ENCODE results near the gene ZDHHC3. TPM values are rescaled to one million over a fixed set of nuclear protein-coding genes. Genes with fewer than 3 reads are reported as not detected.

The ZDHHC3 gene
- total RNA-seq, 1 donor from 2014 or later, result 63.7 TPM

DNA sequence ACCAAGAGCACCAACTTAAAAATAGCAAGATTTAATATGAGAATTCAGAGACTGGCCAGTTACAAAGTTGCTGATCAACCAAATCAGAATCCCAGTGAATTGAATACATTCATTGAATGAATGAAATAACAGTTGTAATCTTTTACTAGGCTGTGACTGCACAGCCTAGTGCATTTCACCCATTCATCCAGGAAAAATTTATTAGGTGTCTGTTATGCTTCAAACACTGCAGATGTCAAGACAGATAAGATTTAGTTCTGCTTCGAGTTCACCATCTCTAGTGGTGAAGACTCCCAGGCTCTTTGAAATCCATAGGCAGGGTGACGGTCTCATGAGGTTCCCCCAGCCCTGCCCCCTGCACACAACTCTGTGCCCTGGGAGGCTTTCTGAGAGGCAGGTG is 72.7 kb downstream of the ZDHHC3 start:
- no peak for TF ChIP-seq CTCF (IDR thresholded peaks at IDR 0.05; ENCODE audit: unreplicated experiment)
- Mint-ChIP-seq H3K27ac (no peak overlapping the region), H3K9me3 (no peaks in the 10 kb centered on the region), H3K4me1 (peaks cover 22% of the 10 kb centered on the region), H3K36me3 (no peaks in the 10 kb centered on the region), H3K27me3 (ENCODE audit: low read depth) (no peaks in the 10 kb centered on the region), H3K4me3 (no peak overlapping the region)
- no peak for DNase-seq (ENCODE audit: low spot score in 2 of 2, unreplicated experiment in 2 of 2)

DNA sequence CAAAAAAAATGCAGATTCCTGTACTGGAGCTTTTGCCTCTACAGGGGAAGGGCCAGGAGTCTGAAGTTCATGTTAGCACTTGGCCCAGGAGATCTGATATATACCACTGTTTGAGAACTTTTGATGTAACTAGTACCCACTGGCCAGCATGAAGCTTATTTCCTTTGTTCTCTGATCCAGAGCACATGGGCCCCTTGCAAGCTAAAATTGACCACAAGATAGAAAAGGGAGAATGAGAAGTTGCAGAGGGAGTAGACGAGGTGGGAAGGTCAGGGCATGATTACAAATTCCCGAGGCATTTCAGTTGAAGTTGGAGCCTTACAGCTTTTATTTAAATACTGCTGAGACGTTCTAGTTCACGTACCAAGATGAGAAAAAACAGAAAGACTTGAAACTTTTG is 73.3 kb downstream of the ZDHHC3 start:
- H3K36me3 Mint-ChIP-seq, result no peaks in the 10 kb centered on the region
- peaks cover 22% of the 10 kb centered on the region for H3K4me1 Mint-ChIP-seq
- H3K27me3 Mint-ChIP-seq (ENCODE audit: low read depth), result no peaks in the 10 kb centered on the region
- no peak overlapping the region for H3K27ac Mint-ChIP-seq
- no peak for DNase-seq (ENCODE audit: low spot score in 2 of 2, unreplicated experiment in 2 of 2)
- no peak for TF ChIP-seq CTCF (IDR thresholded peaks at IDR 0.05; ENCODE audit: unreplicated experiment)
- no peak overlapping the region for H3K4me3 Mint-ChIP-seq
- H3K9me3 Mint-ChIP-seq, result no peaks in the 10 kb centered on the region

DNA sequence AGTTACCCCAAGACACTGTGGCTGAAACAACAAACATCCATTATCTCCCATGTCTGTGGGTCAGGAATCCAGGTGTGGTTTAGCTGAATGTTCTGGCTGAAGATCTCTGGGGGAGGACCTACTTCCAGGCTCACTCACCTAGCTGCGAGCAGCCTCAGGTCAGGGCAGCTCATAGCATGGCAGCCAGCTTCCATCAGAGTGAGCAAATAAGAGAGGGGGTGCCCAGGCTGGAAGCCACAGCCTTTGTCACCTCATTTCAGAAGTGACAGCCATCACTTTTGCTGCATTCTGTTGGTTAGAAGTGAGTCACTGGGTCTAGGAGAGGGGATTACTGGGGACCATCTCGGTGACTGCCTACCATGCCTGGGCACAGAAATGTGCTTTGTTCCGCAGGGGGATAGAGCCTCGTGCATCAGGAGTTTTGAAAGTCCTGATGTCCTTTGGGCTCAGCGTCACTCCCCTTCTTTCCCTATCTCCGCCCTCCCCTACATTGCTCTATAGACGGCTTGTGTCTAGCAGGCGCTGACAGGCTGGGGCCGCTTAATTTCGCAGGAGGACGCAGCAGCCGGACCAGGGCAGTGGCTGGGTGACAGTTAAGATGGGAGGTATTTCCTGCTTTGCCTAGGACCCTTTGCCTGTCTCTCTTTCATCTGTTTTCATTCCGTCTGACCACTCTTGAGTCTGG is 76.1 kb downstream of the ZDHHC3 start:
- no peak for DNase-seq (ENCODE audit: low spot score in 2 of 2, unreplicated experiment in 2 of 2)
- H3K9me3 Mint-ChIP-seq, result no peaks in the 10 kb centered on the region
- H3K36me3 Mint-ChIP-seq, result no peaks in the 10 kb centered on the region
- H3K4me3 Mint-ChIP-seq, result no peak overlapping the region
- no peaks in the 10 kb centered on the region for H3K27me3 Mint-ChIP-seq (ENCODE audit: low read depth)
- no peak overlapping the region for H3K27ac Mint-ChIP-seq
- peaks cover 22% of the 10 kb centered on the region for H3K4me1 Mint-ChIP-seq
- TF ChIP-seq CTCF (IDR thresholded peaks at IDR 0.05; ENCODE audit: unreplicated experiment), result no peak

GRCh38 chr3:44896440-44896839 is 79.5 kb downstream of the ZDHHC3 start:
- no peak overlapping the region for H3K4me3 Mint-ChIP-seq

DNA sequence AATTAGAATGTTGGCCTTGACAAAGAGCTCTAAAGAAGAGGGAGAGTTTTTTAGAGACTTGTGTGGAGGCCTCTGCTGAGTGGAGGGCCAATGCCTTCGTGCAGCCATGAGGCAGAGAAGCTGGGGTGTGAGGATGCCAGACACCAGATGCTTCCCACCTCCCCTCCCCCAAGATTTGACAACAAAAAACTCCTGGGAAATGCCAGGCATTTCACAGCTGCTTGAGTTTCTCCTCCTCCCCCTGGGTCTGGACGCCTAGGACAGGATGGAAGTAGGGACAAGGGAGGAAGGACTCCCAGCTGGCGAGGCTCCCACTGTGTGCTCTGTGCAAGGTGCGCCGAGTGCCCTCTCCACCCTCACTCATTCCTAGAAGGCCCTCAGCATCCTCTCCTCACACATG is 81.5 kb downstream of the ZDHHC3 start:
- Mint-ChIP-seq H3K27ac (no peak overlapping the region), H3K4me3 (no peak overlapping the region), H3K4me1 (peaks cover 1% of the 10 kb centered on the region)

More at GRCh38 chr3:44896440-44896839, 79.5 kb downstream of the ZDHHC3 start:
- Mint-ChIP-seq H3K4me1 (peaks cover 9% of the 10 kb centered on the region), H3K9me3 (no peaks in the 10 kb centered on the region), H3K27ac (no peak overlapping the region), H3K36me3 (no peaks in the 10 kb centered on the region), H3K27me3 (ENCODE audit: low read depth) (no peaks in the 10 kb centered on the region)
- no peak for DNase-seq (ENCODE audit: low spot score in 2 of 2, unreplicated experiment in 2 of 2)
- no peak for TF ChIP-seq CTCF (IDR thresholded peaks at IDR 0.05; ENCODE audit: unreplicated experiment)

More for the DNA sequence above, 81.5 kb downstream of the ZDHHC3 start:
- Mint-ChIP-seq H3K9me3 (no peaks in the 10 kb centered on the region), H3K36me3 (no peaks in the 10 kb centered on the region), H3K27me3 (ENCODE audit: low read depth) (no peaks in the 10 kb centered on the region)
- no peak for DNase-seq (ENCODE audit: low spot score in 2 of 2, unreplicated experiment in 2 of 2)
- TF ChIP-seq CTCF (IDR thresholded peaks at IDR 0.05; ENCODE audit: unreplicated experiment), result no peak

Data from mesothelial cell of epicardium (in vitro differentiated cells).